Lower leg skin (tissue), 3 donors: ENCODE measurements around the gene SLC26A3.

Experiments
- POLR2A ChIP-seq, 2 donors: fragments of 450-650 bp; IDR thresholded peaks; one replicate each; pipeline ENCODE4 v1.6.1; 2016 to 2017; ENCODE audit warnings: antibody characterized with exemption in 2 of 2, mild to moderate bottlenecking in 1 of 2, moderate library complexity in 1 of 2
- TF ChIP-seq, protein P1 (sequence below), 3 donors: fragments of 450-650 bp; IDR thresholded peaks; one replicate each; pipeline ENCODE4 v1.5.1; 2016; ENCODE audit warnings: antibody characterized with exemption in 3 of 3, mild to moderate bottlenecking in 3 of 3, moderate library complexity in 2 of 3

DNA sequence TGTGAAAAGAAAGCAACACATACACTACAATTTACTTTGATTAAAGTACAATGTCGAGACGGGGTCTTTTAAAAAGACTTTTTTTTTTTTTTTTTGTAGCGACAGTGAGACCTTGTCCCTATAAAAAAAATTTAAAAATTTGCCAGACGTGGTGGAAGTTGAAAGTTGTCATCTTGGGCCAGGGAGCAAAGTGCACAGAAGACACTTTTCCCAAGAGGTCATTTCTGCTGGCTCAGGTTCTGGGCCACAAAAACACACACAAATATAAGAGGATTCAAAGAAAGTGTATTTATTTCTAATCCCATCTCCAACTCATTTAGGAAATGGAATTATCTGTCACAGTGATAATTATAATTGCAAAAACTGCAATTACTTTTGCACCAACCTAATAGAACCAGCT is 24.7 kb downstream of the SLC26A3 start:
- TF ChIP-seq, protein P1, sequence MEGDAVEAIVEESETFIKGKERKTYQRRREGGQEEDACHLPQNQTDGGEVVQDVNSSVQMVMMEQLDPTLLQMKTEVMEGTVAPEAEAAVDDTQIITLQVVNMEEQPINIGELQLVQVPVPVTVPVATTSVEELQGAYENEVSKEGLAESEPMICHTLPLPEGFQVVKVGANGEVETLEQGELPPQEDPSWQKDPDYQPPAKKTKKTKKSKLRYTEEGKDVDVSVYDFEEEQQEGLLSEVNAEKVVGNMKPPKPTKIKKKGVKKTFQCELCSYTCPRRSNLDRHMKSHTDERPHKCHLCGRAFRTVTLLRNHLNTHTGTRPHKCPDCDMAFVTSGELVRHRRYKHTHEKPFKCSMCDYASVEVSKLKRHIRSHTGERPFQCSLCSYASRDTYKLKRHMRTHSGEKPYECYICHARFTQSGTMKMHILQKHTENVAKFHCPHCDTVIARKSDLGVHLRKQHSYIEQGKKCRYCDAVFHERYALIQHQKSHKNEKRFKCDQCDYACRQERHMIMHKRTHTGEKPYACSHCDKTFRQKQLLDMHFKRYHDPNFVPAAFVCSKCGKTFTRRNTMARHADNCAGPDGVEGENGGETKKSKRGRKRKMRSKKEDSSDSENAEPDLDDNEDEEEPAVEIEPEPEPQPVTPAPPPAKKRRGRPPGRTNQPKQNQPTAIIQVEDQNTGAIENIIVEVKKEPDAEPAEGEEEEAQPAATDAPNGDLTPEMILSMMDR (IDR thresholded peaks at IDR 0.05), result no peak
- TF ChIP-seq POLR2A (IDR thresholded peaks at IDR 0.05), result no peak
